Left renal pelvis (tissue), 4 donors: Measurements from ENCODE around the gene ZNF398. TPM values are rescaled to one million over a fixed set of nuclear protein-coding genes. Genes with fewer than 3 reads are reported as not detected.

Source experiments
- DNase-seq, 4 donors: peaks; one replicate each; pipeline ENCODE4 v3.0.0-alpha.2; 2013; ENCODE audit warnings: low read depth in 4 of 4, low spot score in 3 of 4
- polyA plus RNA-seq, 4 donors: library from polyadenylated mRNA; unstranded; fragments of 120-200 nt; gene quantifications; one replicate each; pipeline ENCODE4 v1.2.1, GENCODE V29; 2013; ENCODE audit not compliant: insufficient read length in 4 of 4

Gene ZNF398
- polyA plus RNA-seq, 4 donors = 13.1 to 15.4 (median 14.4) TPM

- DNase-seq = peak; percentile 69 to 83 (median 76)
Measured at GRCh38 chr7:149195180-149196150, 48.2 kb downstream of the ZNF398 start, which contains the start of gene ZNF282. TSS of gene ZNF282 (plus strand) at chr7:149195546. CDS start at chr7:149195590, 44 bp downstream.

- no peak for DNase-seq
Measured at GRCh38 chr7:149196151-149196704, 49.0 kb downstream of the ZNF398 start.

- DNase-seq = no peak
Measured at GRCh38 chr7:149196705-149197171, 49.5 kb downstream of the ZNF398 start.

- no peak for DNase-seq
Measured at GRCh38 chr7:149197675-149198074, 50.4 kb downstream of the ZNF398 start.

- DNase-seq = no peak
Measured at GRCh38 chr7:149198161-149198816, 51.0 kb downstream of the ZNF398 start.

- DNase-seq = no peak
Measured at GRCh38 chr7:149199234-149199995, 52.2 kb downstream of the ZNF398 start.

GRCh38 chr7:149202831-149203231, 55.6 kb downstream of the ZNF398 start:
- no peak for DNase-seq

GRCh38 chr7:149205690-149206381, 58.6 kb downstream of the ZNF398 start:
- no peak for DNase-seq

- no peak for DNase-seq
Measured at GRCh38 chr7:149207324-149208035, 60.2 kb downstream of the ZNF398 start.

GRCh38 chr7:149209518-149210269, 62.4 kb downstream of the ZNF398 start:
- no peak for DNase-seq

GRCh38 chr7:149210551-149210950, 63.3 kb downstream of the ZNF398 start:
- no peak for DNase-seq

GRCh38 chr7:149214020-149214720, 66.9 kb downstream of the ZNF398 start:
- DNase-seq = no peak

GRCh38 chr7:149216402-149216801, 69.1 kb downstream of the ZNF398 start:
- DNase-seq = no peak

GRCh38 chr7:149217570-149217969, 70.3 kb downstream of the ZNF398 start:
- DNase-seq = no peak

- DNase-seq = no peak
Measured at GRCh38 chr7:149218469-149219420, 71.5 kb downstream of the ZNF398 start.

- no peak for DNase-seq
Measured at GRCh38 chr7:149220534-149220933, 73.3 kb downstream of the ZNF398 start.

- no peak for DNase-seq
Measured at GRCh38 chr7:149223176-149223575, 75.9 kb downstream of the ZNF398 start.
